Stimulated activated CD4-positive, alpha-beta T cell treated with anti-CD3 and anti-CD28 coated beads, Interleukin-12 subunit alpha, Interleukin-12 subunit beta, amount 100 ng/mL, for 4 hours (primary cell): Measurements from ENCODE around the gene GJC2.

ENCODE experiments used
- DNase-seq: peaks from one replicate; pipeline ENCODE4 v3.0.0-alpha.2; 2020

GJC2 gene

DNA sequence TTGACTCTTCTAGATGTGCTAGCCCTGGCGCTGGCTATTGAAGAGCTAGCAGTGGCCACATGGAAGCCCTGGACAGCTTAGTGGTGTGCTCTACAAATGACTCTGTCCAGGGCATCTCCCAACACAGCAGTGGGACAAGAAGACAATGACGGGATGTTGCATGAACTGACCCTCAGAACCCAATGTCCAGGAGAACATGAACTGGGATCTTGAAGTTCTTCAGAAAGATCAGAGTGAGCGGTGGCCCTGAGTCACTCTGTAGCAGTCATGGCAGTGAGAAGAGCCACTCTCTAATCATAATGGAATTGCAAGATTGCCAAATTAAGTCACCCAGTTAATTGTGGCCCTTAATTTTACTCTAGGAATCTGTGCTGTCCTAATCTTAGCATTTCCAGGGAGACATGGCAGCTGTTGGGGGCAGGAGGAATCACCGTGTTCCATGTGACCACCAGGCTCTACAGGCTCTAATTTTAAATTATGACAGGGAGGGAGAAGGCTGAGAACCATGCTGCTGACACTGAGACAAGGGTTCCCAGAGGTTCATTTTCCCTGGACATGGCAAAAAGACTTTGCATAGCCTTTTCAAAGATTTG lies 47.9 kb downstream of the GJC2 start:
- DNase-seq = no peak

DNA sequence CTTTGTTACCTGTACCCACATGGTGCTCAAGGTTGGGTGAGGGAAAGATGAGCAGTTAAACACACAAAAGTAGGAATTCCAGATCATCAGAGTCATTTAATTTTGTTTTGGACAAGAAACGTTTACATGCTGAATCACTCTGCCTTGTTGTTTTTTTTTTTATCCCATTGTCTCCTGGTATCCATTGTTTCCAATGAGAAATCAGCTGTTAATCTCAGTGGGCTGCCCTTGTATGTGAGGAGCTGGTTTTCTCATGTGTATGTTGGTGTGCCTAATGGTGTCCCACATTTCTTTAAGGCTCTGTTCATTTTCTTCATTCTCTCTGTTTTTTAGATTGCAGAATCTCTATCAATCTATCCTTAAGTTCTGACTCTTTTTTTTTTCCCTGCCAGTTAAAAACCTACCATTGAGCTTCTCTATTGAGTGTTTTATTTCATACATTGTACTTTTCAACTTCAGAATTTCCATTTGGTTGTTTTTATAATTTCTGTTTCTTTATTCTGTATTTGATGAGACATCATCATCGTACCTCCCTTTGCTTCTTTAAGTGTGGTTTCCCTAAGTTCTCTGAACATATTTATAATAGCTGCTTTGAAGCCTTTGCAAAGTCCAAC lies 49.4 kb downstream of the GJC2 start:
- DNase-seq = no peak

DNA sequence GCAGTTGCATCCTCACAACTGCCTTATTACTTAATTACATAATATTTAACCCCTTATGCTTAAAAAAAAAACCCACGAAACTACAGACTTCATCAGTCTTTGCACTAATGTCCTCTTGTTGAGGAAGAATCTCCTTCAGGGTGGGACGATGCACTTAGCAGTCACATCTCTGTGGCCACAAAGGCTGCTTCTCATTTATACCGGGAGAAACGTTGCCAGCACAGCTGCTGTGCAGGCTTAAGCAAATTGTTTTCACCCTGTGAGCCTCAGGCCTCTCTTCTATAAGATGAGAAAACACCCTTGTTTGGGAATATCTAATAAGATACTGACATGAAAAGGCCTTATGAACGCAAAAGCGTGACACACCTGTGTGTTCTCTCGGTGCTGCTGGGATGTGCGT lies 55.2 kb downstream of the GJC2 start:
- DNase-seq = no peak

DNA sequence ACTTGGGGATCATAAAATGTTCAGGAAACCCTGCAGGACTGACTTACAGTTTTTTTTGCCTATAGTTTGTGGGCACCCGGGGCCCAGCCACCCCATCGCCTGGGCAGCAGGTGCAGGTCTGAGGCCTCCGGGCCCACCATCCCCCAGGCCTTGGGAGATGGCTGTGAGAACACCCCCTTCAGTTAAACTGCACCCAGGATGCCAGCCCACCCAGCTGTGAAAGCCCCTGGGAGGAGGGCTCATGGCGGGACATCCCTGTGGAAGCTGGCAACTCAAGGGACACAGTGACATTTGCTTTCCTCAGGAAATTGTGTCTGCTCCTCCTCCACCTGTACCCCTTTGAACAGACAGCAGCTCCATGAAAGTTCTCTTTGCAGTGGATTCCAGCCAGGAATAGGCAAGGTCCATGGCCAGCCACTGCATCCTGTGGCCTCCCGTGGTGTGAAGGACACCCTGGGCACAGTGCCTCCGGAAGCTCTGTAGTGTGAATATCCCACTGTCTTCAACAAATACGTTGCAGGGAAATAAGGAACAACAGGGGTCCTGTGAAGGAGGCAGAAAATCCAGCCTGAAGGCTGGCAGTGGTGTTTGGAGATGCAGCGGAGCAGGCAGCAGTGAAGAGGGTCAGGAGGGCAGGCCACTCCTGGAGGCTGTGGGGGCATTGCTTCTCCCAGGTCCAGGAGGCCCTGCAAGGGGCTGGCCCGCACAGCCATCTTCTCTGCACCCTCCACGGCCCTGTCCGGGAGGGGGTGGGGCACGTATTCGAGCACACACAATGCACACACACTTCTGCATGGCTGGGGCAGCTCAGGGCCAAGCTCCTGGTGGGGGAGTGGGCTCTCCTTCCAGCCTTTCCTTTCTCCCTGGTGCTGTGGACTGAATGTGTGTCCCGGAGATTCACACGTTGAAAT lies 56.1 kb downstream of the GJC2 start:
- DNase-seq = no peak

DNA sequence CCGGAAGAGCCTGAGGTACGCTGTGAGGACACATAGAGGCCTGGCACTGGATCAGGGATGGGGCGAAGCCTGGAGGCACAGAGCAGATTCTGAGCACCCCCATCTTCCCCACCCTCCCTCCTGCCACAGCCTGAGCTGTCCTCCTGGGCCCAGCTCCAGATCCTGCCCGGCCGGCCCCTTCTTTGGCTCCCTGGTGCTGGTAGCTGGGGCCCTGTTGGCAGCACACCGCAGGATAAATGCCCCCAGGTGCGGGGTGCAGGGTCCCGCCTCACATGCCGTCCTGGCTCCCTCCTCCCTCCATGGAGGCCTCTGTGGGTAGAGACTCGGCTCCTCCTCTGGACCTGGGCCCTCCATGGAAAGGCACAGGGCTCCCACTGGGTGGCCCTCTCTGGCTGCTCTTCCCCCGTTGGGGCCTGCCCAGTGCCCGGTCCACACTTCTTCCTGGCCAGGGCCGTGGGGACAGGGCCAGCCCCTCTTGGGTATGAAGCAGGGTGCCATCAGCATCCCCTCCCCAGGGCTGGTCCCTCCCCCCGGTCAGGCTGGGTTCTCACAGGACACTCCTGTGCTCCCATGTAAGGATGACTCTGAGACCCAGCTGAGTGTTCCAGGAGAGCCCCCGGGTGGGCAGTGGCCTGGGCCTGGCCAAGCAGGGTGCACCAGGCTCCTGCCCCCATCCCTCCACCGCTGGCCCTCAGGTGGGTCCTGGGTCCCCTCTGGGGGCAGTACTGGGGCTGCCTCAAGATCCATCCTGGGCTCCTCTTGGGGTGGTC lies 57.0 kb downstream of the GJC2 start:
- no peak for DNase-seq

DNA sequence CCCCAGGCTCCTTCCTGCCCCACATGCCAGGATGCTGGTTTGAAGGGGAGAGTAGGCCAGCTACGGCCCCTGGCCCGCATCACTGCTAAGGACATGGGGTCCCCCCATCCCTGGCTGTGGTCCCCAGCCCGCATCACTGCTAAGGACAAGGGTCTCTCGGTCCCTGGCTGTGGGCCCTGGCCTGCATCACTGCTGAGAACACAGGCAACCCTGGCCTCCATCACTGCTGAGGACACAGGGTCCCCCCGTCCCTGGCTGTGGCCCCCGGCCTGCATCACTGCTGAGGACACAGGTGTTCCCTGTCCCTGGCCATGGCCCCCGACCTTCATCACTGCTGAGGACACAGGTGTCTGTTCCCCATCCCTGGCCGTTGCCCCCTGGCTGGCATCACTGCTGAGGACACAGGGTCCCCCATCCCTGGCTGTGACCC lies 57.7 kb downstream of the GJC2 start:
- DNase-seq = no peak

DNA sequence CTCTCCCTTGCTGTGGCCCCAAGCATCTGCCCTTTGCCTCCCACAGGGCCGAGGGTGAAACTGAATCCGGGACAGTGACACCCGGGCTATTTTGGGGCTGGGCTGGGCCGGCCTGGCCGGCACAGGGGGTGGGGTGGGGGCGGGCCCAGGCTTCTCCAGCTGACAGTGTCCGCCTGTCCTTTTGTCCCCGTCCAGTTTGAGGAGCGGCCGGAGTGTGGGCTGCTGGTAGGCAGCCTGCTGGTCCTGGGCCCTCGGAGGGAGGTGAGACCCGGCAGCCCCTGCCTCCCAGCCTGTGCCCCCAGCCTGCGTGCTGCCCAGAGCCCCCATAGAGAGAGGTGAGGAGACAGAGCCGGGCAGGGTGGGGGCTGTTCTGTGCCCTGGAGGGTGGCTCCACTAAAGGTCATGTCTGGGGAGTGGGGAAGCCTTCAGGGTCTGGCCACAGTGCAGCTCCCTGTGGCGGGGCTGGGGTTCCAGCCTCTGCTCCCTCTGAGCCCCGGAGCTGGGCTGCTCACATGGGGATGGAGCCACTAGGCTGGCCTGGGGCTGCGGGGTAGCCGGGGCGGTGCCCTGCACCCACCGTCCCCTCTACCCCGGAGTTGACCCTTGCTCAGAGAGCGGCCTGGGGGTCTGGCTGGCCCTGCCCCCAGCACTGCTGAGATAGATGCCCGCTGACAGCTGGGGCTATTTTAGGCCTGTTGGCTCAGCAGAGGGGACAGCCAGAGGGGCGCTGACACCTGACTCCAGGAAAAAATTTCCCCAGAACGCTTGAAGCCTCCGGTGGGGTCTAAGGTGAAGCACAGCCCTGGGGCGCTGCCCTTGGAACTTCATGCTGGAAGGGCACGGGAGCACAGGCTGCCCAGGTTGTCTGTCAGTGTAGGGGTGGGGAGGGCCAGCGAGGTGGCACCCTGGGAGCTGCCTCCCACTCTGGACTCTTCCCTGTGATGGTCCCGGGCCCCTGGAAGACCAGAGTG lies 58.4 kb downstream of the GJC2 start, which contains the start of gene OBSCN:
OBSCN (plus strand) TSS at position 194 of the 971 bp plus-strand sequence. CDS start 3,740 bp downstream, outside the sequence.
- DNase-seq = no peak

DNA sequence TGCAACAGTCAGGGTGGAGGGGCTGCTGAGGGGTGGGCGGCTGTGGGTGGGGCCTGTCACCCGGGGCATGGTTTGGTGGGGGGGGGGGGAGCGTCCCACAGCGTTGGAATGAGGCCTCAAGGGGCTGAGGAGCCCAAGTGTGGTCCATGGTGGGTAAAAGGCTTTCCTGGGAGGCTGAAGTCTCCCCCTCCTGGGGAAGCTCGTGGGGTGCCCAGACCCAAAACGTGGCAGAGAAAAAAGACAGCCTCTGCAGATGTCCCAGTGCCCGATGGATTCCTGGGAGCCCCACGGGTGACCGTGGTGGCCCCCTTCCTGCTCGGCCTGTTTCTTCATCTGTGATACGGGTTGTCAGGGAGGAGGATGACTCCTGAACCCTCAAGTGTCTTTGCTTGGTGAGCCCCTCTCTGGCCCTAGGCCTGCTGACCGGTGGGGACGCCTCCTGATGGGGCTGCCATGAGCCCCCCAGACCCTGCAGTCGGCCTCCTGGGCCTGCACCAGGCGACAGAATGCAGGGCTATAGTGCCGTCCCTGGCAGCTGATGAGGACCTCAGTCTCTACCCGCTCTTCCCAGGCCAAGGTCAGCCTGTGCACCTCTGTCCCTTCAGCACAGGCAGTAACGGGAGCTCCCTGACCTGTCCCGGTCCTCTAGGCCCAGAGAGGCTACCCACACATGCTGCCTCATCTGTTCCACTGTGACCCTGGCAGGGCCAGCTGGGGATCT lies 59.3 kb downstream of the GJC2 start:
- DNase-seq = no peak
